Measurements from ENCODE around the gene HOXA4.

HOXA4 gene

DNA sequence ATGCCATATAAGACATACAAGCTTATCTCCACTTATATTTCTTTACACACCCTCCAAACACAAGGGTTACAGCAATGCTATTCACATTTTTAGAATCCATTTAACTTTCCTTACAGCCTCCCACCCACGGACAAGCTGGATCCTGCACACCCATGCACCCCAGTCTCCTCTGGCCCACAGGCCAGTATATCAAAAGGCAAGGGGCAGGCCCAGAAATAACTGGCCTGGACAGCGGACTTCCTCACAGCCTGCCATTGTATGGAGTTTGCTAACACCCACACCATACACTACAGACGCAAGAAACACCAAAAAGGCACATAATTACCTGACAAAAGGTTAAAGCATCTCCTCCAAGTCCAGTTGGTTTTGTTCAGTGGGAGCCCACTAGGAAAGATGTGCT, 12.0 kb downstream of the HOXA4 start:
- FAIRE-seq (no peak), DNase-seq (ENCODE audit: insufficient read length, low spot score) (no peak)
- TF ChIP-seq CTCF (IDR thresholded peaks at IDR 0.05; ENCODE audit: insufficient read depth, missing control alignments) = no peak

- no peak for TF ChIP-seq CTCF (IDR thresholded peaks at IDR 0.05; ENCODE audit: insufficient read depth, missing control alignments)
- FAIRE-seq (no peak), DNase-seq (ENCODE audit: insufficient read length, low spot score) (no peak)
Observed at GRCh38 chr7:27117887-27118491, 12.6 kb downstream of the HOXA4 start.

GRCh38 chr7:27116962-27117886, 13.3 kb downstream of the HOXA4 start:
- no peak for TF ChIP-seq CTCF (IDR thresholded peaks at IDR 0.05; ENCODE audit: insufficient read depth, missing control alignments)
- DNase-seq (ENCODE audit: insufficient read length, low spot score) (no peak), FAIRE-seq (no peak)

DNA sequence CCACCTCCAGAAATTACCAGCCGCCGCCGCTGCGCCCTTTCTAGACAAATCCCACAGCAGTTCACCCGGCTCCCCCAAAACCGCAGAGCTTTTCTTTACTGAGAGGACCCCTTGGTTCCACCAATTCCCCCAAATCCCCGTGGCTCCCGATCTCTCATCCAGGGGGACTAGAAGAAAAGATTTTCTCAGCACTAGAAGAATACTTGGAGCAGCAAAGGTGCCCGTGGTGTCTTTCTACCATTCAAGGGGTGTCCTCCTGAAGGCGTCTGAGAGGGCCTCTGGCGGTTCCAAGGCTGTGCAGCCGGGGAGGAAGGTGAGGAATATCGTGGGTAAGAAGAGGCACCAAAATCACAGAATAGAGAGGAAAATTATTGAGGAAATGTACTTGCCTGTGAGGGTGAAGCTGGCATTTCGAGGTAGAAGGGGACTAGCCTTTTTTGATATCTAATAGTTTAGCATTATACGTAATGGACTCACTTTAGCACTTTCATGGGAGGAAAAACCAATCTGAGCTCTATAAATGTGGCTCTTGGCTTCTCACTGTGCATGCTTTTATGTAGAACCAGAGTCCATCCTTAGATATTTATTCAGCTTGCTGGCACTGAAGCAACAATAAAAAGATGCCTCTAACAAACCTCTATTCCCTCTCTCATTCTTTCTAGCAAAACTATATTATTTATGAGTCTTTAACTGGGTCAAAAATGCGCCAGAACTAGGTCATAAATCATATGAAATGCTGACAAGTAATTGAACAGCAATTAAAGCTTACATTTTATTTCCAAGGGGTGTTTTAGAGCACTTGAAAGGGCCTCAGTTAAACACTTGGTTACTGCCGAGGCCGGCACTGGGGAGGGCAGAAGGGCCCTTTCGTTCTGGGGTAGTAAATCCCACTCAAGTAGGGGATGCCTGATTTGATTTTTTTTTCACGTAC, 14.3 kb downstream of the HOXA4 start:
- no peak for TF ChIP-seq CTCF (IDR thresholded peaks at IDR 0.05; ENCODE audit: insufficient read depth, missing control alignments)
- FAIRE-seq (no peak), DNase-seq (ENCODE audit: insufficient read length, low spot score) (no peak)

GRCh38 chr7:27115221-27116026, 15.1 kb downstream of the HOXA4 start:
- DNase-seq (ENCODE audit: insufficient read length, low spot score) (no peak), FAIRE-seq (no peak)
- no peak for TF ChIP-seq CTCF (IDR thresholded peaks at IDR 0.05; ENCODE audit: insufficient read depth, missing control alignments)

- TF ChIP-seq CTCF (IDR thresholded peaks at IDR 0.05; ENCODE audit: insufficient read depth, missing control alignments) = no peak
- DNase-seq (ENCODE audit: insufficient read length, low spot score) (no peak), FAIRE-seq (no peak)
Observed at GRCh38 chr7:27114881-27115220, 15.7 kb downstream of the HOXA4 start.

All from D721Med (cell line).